ENCODE results near the gene GNB1. TPM values are rescaled to one million over a fixed set of nuclear protein-coding genes. Genes with fewer than 3 reads are reported as not detected.
A peak's percentile ranks its signal among the peaks of the same experiment; 100 is the strongest.

GNB1 gene
- polyA plus RNA-seq, 3 donors, result 41.9 to 357 (median 111) TPM

- H3K27ac Mint-ChIP-seq, result no peak overlapping the region
- H4K20me1 ChIP-seq (ENCODE audit: insufficient read depth, low read length), result no peaks in the 10 kb centered on the region
- H3K9me3 Mint-ChIP-seq, result peaks cover 0 to 7% (median 5%) of the 10 kb centered on the region in 7 donors
- no peaks in the 10 kb centered on the region for H3K79me2 ChIP-seq (ENCODE audit: insufficient read depth, low read length)
- H3K36me3 Mint-ChIP-seq, result no peaks in the 10 kb centered on the region
- H3K9ac ChIP-seq (ENCODE audit: insufficient read depth, low read length, poor library complexity, severe bottlenecking), result no peak overlapping the region
- 57% methylated on average over 4 of the region's 9 CpGs for WGBS (ENCODE audit: insufficient coverage)
- peaks cover 0 to 18% of the 10 kb centered on the region in 2 donors for H3K27me3 ChIP-seq (ENCODE audit: control insufficient read depth in 2 of 2, insufficient read depth in 2 of 2, low read length in 2 of 2)
- peaks cover 18 to 39% (median 19%) of the 10 kb centered on the region in 3 donors for H3K27me3 Mint-ChIP-seq (ENCODE audit: low read depth in 3 of 3)
- TF ChIP-seq CTCF (IDR thresholded peaks at IDR 0.05), result no peak
- no peak overlapping the region for H3K4me3 ChIP-seq (replicated peaks in 1 of 3; ENCODE audit: low read depth in 2 of 3, low read length in 3 of 3)
- intact Hi-C loops (cut with micrococcal nuclease), result loop anchor here in 1 of 2 donors (10.0 kb wide), 1 partner anchor 55 kb away; no protein-coding TSS in a partner anchor
- peaks cover 4% of the 10 kb centered on the region for H3K4me1 Mint-ChIP-seq
- no peak overlapping the region for H3K4me2 ChIP-seq (replicated peaks; ENCODE audit: extremely low read depth, low read length, poor library complexity, severe bottlenecking)
- no peak overlapping the region for H2AFZ ChIP-seq (ENCODE audit: insufficient read depth, low read depth, low read length, poor library complexity, severe bottlenecking)
- peaks cover 3 to 7% of the 10 kb centered on the region in 2 donors for H3K4me1 ChIP-seq (ENCODE audit: control insufficient read depth in 1 of 2, insufficient read depth in 2 of 2, low read length in 2 of 2)
- H3K36me3 ChIP-seq (replicated peaks in 1 of 2; ENCODE audit: control insufficient read depth in 1 of 2, insufficient read depth in 2 of 2, low read length in 2 of 2), result no peaks in the 10 kb centered on the region
- no peak for DNase-seq
- H3K9me3 ChIP-seq (replicated peaks in 1 of 2; ENCODE audit: control insufficient read depth in 1 of 2, insufficient read depth in 1 of 2, low read length in 2 of 2), result peaks cover 0 to 6% of the 10 kb centered on the region in 2 donors
- H3K4me3 Mint-ChIP-seq, result no peak overlapping the region
- no peak overlapping the region for H3K27ac ChIP-seq (ENCODE audit: low read depth in 1 of 2, low read length in 2 of 2)
These were observed 9.1 kb upstream of the GNB1 start for GRCh38 chr1:1899967-1900327.

GRCh38 chr1:1899266-1899966 is 8.5 kb upstream of the GNB1 start:
- H3K27me3 ChIP-seq (ENCODE audit: control insufficient read depth in 2 of 2, insufficient read depth in 2 of 2, low read length in 2 of 2), result peaks cover 0 to 19% of the 10 kb centered on the region in 2 donors
- Mint-ChIP-seq H3K4me1 (peaks cover 9% of the 10 kb centered on the region), H3K36me3 (no peaks in the 10 kb centered on the region), H3K27ac (no peak overlapping the region), H3K27me3 (ENCODE audit: low read depth in 3 of 3) (peaks cover 22 to 45% (median 22%) of the 10 kb centered on the region in 3 donors), H3K9me3 (peaks cover 0 to 7% (median 5%) of the 10 kb centered on the region in 7 donors), H3K4me3 (no peak overlapping the region)
- no peaks in the 10 kb centered on the region for H3K79me2 ChIP-seq (ENCODE audit: insufficient read depth, low read length)
- H3K9ac ChIP-seq (ENCODE audit: insufficient read depth, low read length, poor library complexity, severe bottlenecking), result no peak overlapping the region
- intact Hi-C loops (cut with micrococcal nuclease), result loop anchor here in 1 of 2 donors (10.0 kb wide), 1 partner anchor 55 kb away; no protein-coding TSS in a partner anchor
- no peaks in the 10 kb centered on the region for H3K36me3 ChIP-seq (replicated peaks in 1 of 2; ENCODE audit: control insufficient read depth in 1 of 2, insufficient read depth in 2 of 2, low read length in 2 of 2)
- WGBS (ENCODE audit: insufficient coverage), result 4% methylated on average over 11 of the region's 16 CpGs
- peak; percentile 20 for TF ChIP-seq CTCF (IDR thresholded peaks at IDR 0.05)
- peaks cover 0 to 6% of the 10 kb centered on the region in 2 donors for H3K9me3 ChIP-seq (replicated peaks in 1 of 2; ENCODE audit: control insufficient read depth in 1 of 2, insufficient read depth in 1 of 2, low read length in 2 of 2)
- no peak overlapping the region for H2AFZ ChIP-seq (ENCODE audit: insufficient read depth, low read depth, low read length, poor library complexity, severe bottlenecking)
- peaks cover 3 to 7% of the 10 kb centered on the region in 2 donors for H3K4me1 ChIP-seq (ENCODE audit: control insufficient read depth in 1 of 2, insufficient read depth in 2 of 2, low read length in 2 of 2)
- DNase-seq, result peak in 1 of 3 donors; percentile 9
- H4K20me1 ChIP-seq (ENCODE audit: insufficient read depth, low read length), result no peaks in the 10 kb centered on the region
- H3K4me2 ChIP-seq (replicated peaks; ENCODE audit: extremely low read depth, low read length, poor library complexity, severe bottlenecking), result no peak overlapping the region
- H3K4me3 ChIP-seq (replicated peaks in 1 of 3; ENCODE audit: low read depth in 2 of 3, low read length in 3 of 3), result no peak overlapping the region
- no peak overlapping the region for H3K27ac ChIP-seq (ENCODE audit: low read depth in 1 of 2, low read length in 2 of 2)
